Endothelial cell of umbilical vein (primary cell): ENCODE measurements around the gene SMAD7.

Experiments
- CTCF ChIP-seq, 2 donors: IDR thresholded peaks; 1 replicate in 1 of 2; 2 replicates in 1 of 2; pipeline ENCODE4 v1.5.1; 2011; ENCODE audit warnings: low read length in 2 of 2, mild to moderate bottlenecking in 2 of 2, moderate library complexity in 2 of 2, control low read depth in 1 of 2, inconsistent platforms in 1 of 2, low read depth in 1 of 2; ENCODE audit not compliant: insufficient read depth in 1 of 2; ENCODE audit errors: extremely low read depth in 1 of 2
- EZH2 ChIP-seq: IDR thresholded peaks from 2 replicates; pipeline ENCODE4 v1.6.1; 2012; ENCODE audit warnings: borderline replicate concordance, low read depth, mild to moderate bottlenecking, moderate library complexity, low read length, inconsistent platforms; ENCODE audit not compliant: severe bottlenecking
- FOS ChIP-seq: IDR thresholded peaks from 2 replicates; pipeline ENCODE4 v1.6.1; 2011; ENCODE audit warnings: mild to moderate bottlenecking, low read length, moderate library complexity, borderline replicate concordance; ENCODE audit not compliant: insufficient read depth
- GATA2 ChIP-seq: IDR thresholded peaks from 2 replicates; pipeline ENCODE4 v1.7.0; 2011; ENCODE audit warnings: low read depth, mild to moderate bottlenecking, moderate library complexity, mixed read lengths, low read length; ENCODE audit not compliant: insufficient read length, insufficient read depth
- JUN ChIP-seq: IDR thresholded peaks from 2 replicates; pipeline ENCODE4 v1.6.1; 2011; ENCODE audit warnings: borderline replicate concordance, low read depth; ENCODE audit not compliant: insufficient read length, insufficient read depth
- MAX ChIP-seq: IDR thresholded peaks from 2 replicates; pipeline ENCODE4 v1.6.1; 2011; ENCODE audit not compliant: insufficient read depth, insufficient read length
- POLR2A ChIP-seq: IDR thresholded peaks from 2 replicates; pipeline ENCODE4 v1.6.1; 2012; ENCODE audit warnings: low read depth, mild to moderate bottlenecking, control low read depth, low read length
- POLR2AphosphoS5 ChIP-seq: IDR thresholded peaks from 2 replicates; pipeline ENCODE4 v1.6.1; 2012; ENCODE audit warnings: low read depth, mild to moderate bottlenecking, control low read depth, low read length, moderate library complexity; ENCODE audit not compliant: insufficient read depth

DNA sequence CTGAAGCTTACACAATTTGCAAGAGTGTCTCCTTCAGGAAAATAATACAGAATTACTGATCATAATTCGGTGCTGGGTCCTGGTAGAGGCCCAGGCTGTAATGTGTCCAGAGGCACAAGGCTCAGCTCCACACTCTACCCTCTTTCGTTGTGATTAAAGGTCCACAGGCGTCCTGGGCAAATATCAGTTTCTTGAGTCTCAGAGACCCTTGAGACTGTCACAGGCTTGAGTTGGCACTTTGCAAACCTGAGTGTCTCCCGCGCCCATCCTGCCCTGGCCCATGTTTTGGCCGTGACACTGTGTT lies 46.9 kb upstream of the SMAD7 start:
- TF ChIP-seq CTCF (IDR thresholded peaks at IDR 0.05; ENCODE audit: extremely low read depth in 1 of 2, insufficient read depth in 1 of 2, low read depth in 1 of 2, low read length in 2 of 2) (no peak), POLR2A (no peak), GATA2 (no peak), FOS (no peak), MAX (no peak), POLR2AphosphoS5 (no peak), JUN (no peak), EZH2 (no peak)
